ENCODE measurements around the gene CHSY1.
"Not testable (repeated sequence)": the region's sequence is repeated elsewhere in the genome, so short reads cannot be mapped to it uniquely, and the experiment has no call there.

The CHSY1 gene

GRCh38 chr15:101251830-101252820, at the start of gene CHSY1:
Gene CHSY1, minus strand, starts transcription at chr15:101252048. Its CDS starts 592 bp downstream, at chr15:101251456.
- DNase-seq (ENCODE audit: low read depth), result peak; percentile 93

GRCh38 chr15:101296418-101297405, 44.9 kb upstream of the CHSY1 start:
- peak; percentile 68 for DNase-seq (ENCODE audit: low read depth)

- DNase-seq (ENCODE audit: low read depth), result peak; percentile 65
Measured at GRCh38 chr15:101295607-101296161, 43.8 kb upstream of the CHSY1 start.

- DNase-seq (ENCODE audit: low read depth), result peak; percentile 94
Measured at GRCh38 chr15:101294731-101295606, 43.1 kb upstream of the CHSY1 start, which contains the start of gene SNRPA1. Gene SNRPA1, minus strand, starts transcription at chr15:101295248. Its CDS starts 70 bp downstream, at chr15:101295178.

GRCh38 chr15:101293122-101293521, 41.3 kb upstream of the CHSY1 start:
- DNase-seq (ENCODE audit: low read depth), result no peak

- DNase-seq (ENCODE audit: low read depth), result peak; percentile 55
Measured at GRCh38 chr15:101288905-101289513, 37.2 kb upstream of the CHSY1 start.

- not testable (repeated sequence) for DNase-seq (ENCODE audit: low read depth)
Measured at GRCh38 chr15:101287342-101287741, 35.5 kb upstream of the CHSY1 start.

- DNase-seq (ENCODE audit: low read depth), result no peak
Measured at GRCh38 chr15:101286471-101287114, 34.7 kb upstream of the CHSY1 start.

- no peak for DNase-seq (ENCODE audit: low read depth)
Measured at GRCh38 chr15:101283931-101284330, 32.1 kb upstream of the CHSY1 start.

- DNase-seq (ENCODE audit: low read depth), result no peak
Measured at GRCh38 chr15:101280007-101280406, 28.2 kb upstream of the CHSY1 start.

GRCh38 chr15:101277943-101278564, 26.2 kb upstream of the CHSY1 start:
- no peak for DNase-seq (ENCODE audit: low read depth)

GRCh38 chr15:101277038-101277822, 25.4 kb upstream of the CHSY1 start, which contains the start of gene SELENOS:
Gene SELENOS, minus strand, starts transcription at chr15:101277485. Its CDS starts 68 bp downstream, at chr15:101277417.
- DNase-seq (ENCODE audit: low read depth), result peak; percentile 91

GRCh38 chr15:101276501-101277037, 24.7 kb upstream of the CHSY1 start:
- DNase-seq (ENCODE audit: low read depth), result peak; percentile 58

- no peak for DNase-seq (ENCODE audit: low read depth)
Measured at GRCh38 chr15:101275018-101275417, 23.2 kb upstream of the CHSY1 start.

GRCh38 chr15:101273534-101273933, 21.7 kb upstream of the CHSY1 start:
- DNase-seq (ENCODE audit: low read depth), result no peak

- no peak for DNase-seq (ENCODE audit: low read depth)
Measured at GRCh38 chr15:101272584-101272983, 20.7 kb upstream of the CHSY1 start.

GRCh38 chr15:101269479-101270223, 17.8 kb upstream of the CHSY1 start:
- peak; percentile 41 for DNase-seq (ENCODE audit: low read depth)

Measured in EH (cell line).